Endothelial cell of umbilical vein (primary cell): ENCODE measurements around the gene CAMK2B. TPM values are rescaled to one million over a fixed set of nuclear protein-coding genes. Genes with fewer than 3 reads are reported as not detected.

Experiments
- BruUV-seq: library from RNA; stranded (reverse); fragments of 400-500 nt; replicated peaks from 2 replicates; lab custom pipeline; 2021; lab: Mats Ljungman, UMichigan
- CTCF ChIA-PET: fragments of 300-600, 350-600 bp; sonication (Branson Sonifier 250); formaldehyde crosslinking; loops from one replicate; lab custom pipeline; 2021; ENCODE audit warnings: antibody characterized with exemption, inconsistent platforms; lab: Charles Lee
- POLR2A ChIA-PET: fragments of 300-600, 350-600 bp; sonication (Branson Sonifier 250); formaldehyde crosslinking; loops from one replicate; lab custom pipeline; 2021; ENCODE audit warnings: antibody characterized with exemption, inconsistent platforms; lab: Charles Lee
- DNase-seq: peaks from one replicate; pipeline ENCODE4 v3.0.0-alpha.2; 2011; ENCODE audit warnings: low read depth, low spot score
- FAIRE-seq: peaks from 2 replicates; lab custom pipeline; 2011; peaks lifted over from hg19 to GRCh38; lab: Jason Lieb, UNC
- H2AFZ ChIP-seq: 2 replicates; pipeline ENCODE4 v1.6.0; 2012; ENCODE audit warnings: low read depth, low read length, control low read depth, inconsistent platforms
- H3K27ac ChIP-seq: 2 replicates; pipeline ENCODE4 v1.5.1; 2011; ENCODE audit warnings: low read depth, mild to moderate bottlenecking, control low read depth, low read length, moderate library complexity; ENCODE audit not compliant: insufficient read depth
- H3K27me3 ChIP-seq, 2 experiments: 2 replicates each; pipeline versions ENCODE4 v1.6.0 to v1.6.1; 2011; ENCODE audit warnings: low read length in 2 of 2, mixed read lengths in 1 of 2; ENCODE audit not compliant: control insufficient read depth in 2 of 2, insufficient read depth in 2 of 2
- H3K36me3 ChIP-seq, 2 experiments: 2 replicates in 1 of 2; 3 replicates in 1 of 2; pipeline ENCODE4 v1.5.1; 2011; ENCODE audit warnings: low read length in 2 of 2, mild to moderate bottlenecking in 1 of 2, moderate library complexity in 1 of 2; ENCODE audit not compliant: control insufficient read depth in 2 of 2, insufficient read depth in 2 of 2; ENCODE audit errors: extremely low read depth in 1 of 2
- H3K4me1 ChIP-seq: 3 replicates; pipeline ENCODE4 v1.5.1; 2011; ENCODE audit warnings: mild to moderate bottlenecking, low read length; ENCODE audit not compliant: control insufficient read depth, insufficient read depth; ENCODE audit errors: extremely low read depth
- H3K4me2 ChIP-seq: 2 replicates; pipeline ENCODE4 v1.6.1; 2011; ENCODE audit warnings: low read length, control low read depth, mixed read lengths; ENCODE audit not compliant: insufficient read depth
- H3K4me3 ChIP-seq, 3 experiments: fragments of 200-600 bp in 1 of 3; sonication (generic), shearing (Covaris generic) in 1 of 3; replicated peaks in 1 of 3; 2 replicates each; pipeline ENCODE4 v1.5.1; 2011 to 2016; ENCODE audit warnings: control low read depth in 3 of 3, low read length in 3 of 3, mild to moderate bottlenecking in 2 of 3, inconsistent platforms in 1 of 3, low read depth in 1 of 3, moderate library complexity in 1 of 3; ENCODE audit not compliant: insufficient read depth in 1 of 3
- H3K79me2 ChIP-seq: 2 replicates; pipeline ENCODE4 v1.6.0; 2012; ENCODE audit warnings: low read length, inconsistent platforms; ENCODE audit not compliant: control insufficient read depth, insufficient read depth
- H3K9ac ChIP-seq: replicated peaks from 2 replicates; pipeline ENCODE3; 2011; ENCODE audit warnings: low read length, control low read depth; ENCODE audit not compliant: insufficient read depth; ENCODE audit errors: extremely low read depth
- H3K9me1 ChIP-seq: replicated peaks from 3 replicates; pipeline ENCODE4 v1.6.0; 2011; ENCODE audit warnings: mild to moderate bottlenecking, low read length; ENCODE audit not compliant: control insufficient read depth, insufficient read depth; ENCODE audit errors: extremely low read depth
- H3K9me3 ChIP-seq: replicated peaks from 2 replicates; pipeline ENCODE4 v1.5.1; 2012; ENCODE audit warnings: low read length, inconsistent platforms; ENCODE audit not compliant: control insufficient read depth, insufficient read depth
- H4K20me1 ChIP-seq: replicated peaks from 2 replicates; pipeline ENCODE3; 2011; ENCODE audit warnings: mild to moderate bottlenecking, low read length; ENCODE audit not compliant: control insufficient read depth, insufficient read depth; ENCODE audit errors: extremely low read depth
- EZH2 ChIP-seq: IDR thresholded peaks from 2 replicates; pipeline ENCODE4 v1.6.1; 2012; ENCODE audit warnings: borderline replicate concordance, low read depth, mild to moderate bottlenecking, moderate library complexity, low read length, inconsistent platforms; ENCODE audit not compliant: severe bottlenecking
- FOS ChIP-seq: IDR thresholded peaks from 2 replicates; pipeline ENCODE4 v1.6.1; 2011; ENCODE audit warnings: mild to moderate bottlenecking, low read length, moderate library complexity, borderline replicate concordance; ENCODE audit not compliant: insufficient read depth
- GATA2 ChIP-seq: IDR thresholded peaks from 2 replicates; pipeline ENCODE4 v1.7.0; 2011; ENCODE audit warnings: low read depth, mild to moderate bottlenecking, moderate library complexity, mixed read lengths, low read length; ENCODE audit not compliant: insufficient read length, insufficient read depth
- JUN ChIP-seq: IDR thresholded peaks from 2 replicates; pipeline ENCODE4 v1.6.1; 2011; ENCODE audit warnings: borderline replicate concordance, low read depth; ENCODE audit not compliant: insufficient read length, insufficient read depth
- MYC ChIP-seq: IDR thresholded peaks from one replicate; pipeline ENCODE4 v1.6.1; 2011; ENCODE audit warnings: mild to moderate bottlenecking, low read depth, low read length
- POLR2A ChIP-seq: IDR thresholded peaks from 2 replicates; pipeline ENCODE4 v1.6.1; 2012; ENCODE audit warnings: low read depth, mild to moderate bottlenecking, control low read depth, low read length
- POLR2AphosphoS5 ChIP-seq: IDR thresholded peaks from 2 replicates; pipeline ENCODE4 v1.6.1; 2012; ENCODE audit warnings: low read depth, mild to moderate bottlenecking, control low read depth, low read length, moderate library complexity; ENCODE audit not compliant: insufficient read depth
- dilution Hi-C: fragments of 300-500 bp; cut with MboI; formaldehyde crosslinking; loops from one replicate; pipeline ENCODE4 v1.15.0; 2019; ENCODE audit warnings: low sequenced_read_pairs; ENCODE audit not compliant: extremely low pct_ligation_motif_present
- intact Hi-C: fragments of 100-400 bp; cut with micrococcal nuclease; formaldehyde crosslinking; loops from one replicate; pipeline ENCODE4 v1.10.0; 2022
- polyA plus RNA-seq, 4 experiments: library from polyadenylated mRNA; depleted of rRNA in 3 of 4; stranded (reverse) in 3 of 4; unstranded in 1 of 4; fragments of >200 nt; gene quantifications; 2 replicates each; pipeline versions ENCODE4 v1.2.1 to v1.2.3, GENCODE V29; 2011 to 2012; ENCODE audit warnings: missing spikeins in 1 of 4
- total RNA-seq: library from RNA; stranded (reverse); gene quantifications from 2 replicates; pipeline ENCODE4 v1.2.3, GENCODE V29; 2021
- TF ChIP-seq, protein P1 (sequence below), 2 donors: IDR thresholded peaks; 1 replicate in 1 of 2; 2 replicates in 1 of 2; pipeline ENCODE4 v1.5.1; 2011; ENCODE audit warnings: low read length in 2 of 2, mild to moderate bottlenecking in 2 of 2, moderate library complexity in 2 of 2, control low read depth in 1 of 2, inconsistent platforms in 1 of 2, low read depth in 1 of 2; ENCODE audit not compliant: insufficient read depth in 1 of 2; ENCODE audit errors: extremely low read depth in 1 of 2
- TF ChIP-seq, protein P2 (sequence below): IDR thresholded peaks from 2 replicates; pipeline ENCODE4 v1.6.1; 2011; ENCODE audit not compliant: insufficient read depth, insufficient read length

The CAMK2B gene
- total and polyA plus RNA-seq, 2 donors (not counting 3 experiments of a cell fraction or from before 2014, with no cell fraction given), result 0.57 to 1.6 TPM

DNA sequence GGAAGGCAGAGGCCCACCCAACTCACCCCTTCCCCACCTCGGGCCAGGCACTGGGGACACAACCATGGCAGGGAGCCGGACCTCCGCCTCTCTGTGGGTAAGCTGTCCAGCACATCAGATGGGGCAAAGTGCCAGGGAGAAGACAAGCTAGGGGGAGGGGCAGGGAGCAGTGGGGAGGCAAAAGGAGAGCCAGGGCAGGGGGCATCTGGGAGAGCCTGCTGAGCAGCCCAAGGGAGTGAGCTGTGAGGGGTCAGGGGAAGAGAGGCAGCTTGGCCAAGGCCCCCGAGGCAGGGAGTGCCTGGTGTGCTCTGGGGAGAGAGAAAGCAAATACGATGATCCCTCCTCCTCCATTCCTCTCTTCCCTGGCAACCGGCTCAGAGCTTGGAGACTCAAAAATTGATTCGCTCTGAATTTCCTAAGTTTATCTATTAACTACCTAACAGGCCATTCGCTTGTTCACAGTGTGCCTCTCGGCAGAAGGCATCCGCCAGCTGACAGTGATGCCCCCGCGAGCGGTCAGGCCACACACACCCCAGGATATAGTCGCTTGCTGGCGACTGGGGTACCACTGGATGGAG lies 4.5 kb downstream of the CAMK2B start:
- dilution Hi-C loops (no loop called here), intact Hi-C loops (no loop called here)
- no peak overlapping the region for H3K4me3 ChIP-seq
- H3K9me3 ChIP-seq, result no peaks in the 10 kb centered on the region
- H3K36me3 ChIP-seq, result no peaks in the 10 kb centered on the region
- no peak overlapping the region for H2AFZ ChIP-seq
- no peak overlapping the region for H3K27ac ChIP-seq
- no peaks in the 10 kb centered on the region for H3K79me2 ChIP-seq
- H3K9me1 ChIP-seq, result no peaks in the 10 kb centered on the region
- TF ChIP-seq POLR2A, result no peak
- TF ChIP-seq, protein P1, sequence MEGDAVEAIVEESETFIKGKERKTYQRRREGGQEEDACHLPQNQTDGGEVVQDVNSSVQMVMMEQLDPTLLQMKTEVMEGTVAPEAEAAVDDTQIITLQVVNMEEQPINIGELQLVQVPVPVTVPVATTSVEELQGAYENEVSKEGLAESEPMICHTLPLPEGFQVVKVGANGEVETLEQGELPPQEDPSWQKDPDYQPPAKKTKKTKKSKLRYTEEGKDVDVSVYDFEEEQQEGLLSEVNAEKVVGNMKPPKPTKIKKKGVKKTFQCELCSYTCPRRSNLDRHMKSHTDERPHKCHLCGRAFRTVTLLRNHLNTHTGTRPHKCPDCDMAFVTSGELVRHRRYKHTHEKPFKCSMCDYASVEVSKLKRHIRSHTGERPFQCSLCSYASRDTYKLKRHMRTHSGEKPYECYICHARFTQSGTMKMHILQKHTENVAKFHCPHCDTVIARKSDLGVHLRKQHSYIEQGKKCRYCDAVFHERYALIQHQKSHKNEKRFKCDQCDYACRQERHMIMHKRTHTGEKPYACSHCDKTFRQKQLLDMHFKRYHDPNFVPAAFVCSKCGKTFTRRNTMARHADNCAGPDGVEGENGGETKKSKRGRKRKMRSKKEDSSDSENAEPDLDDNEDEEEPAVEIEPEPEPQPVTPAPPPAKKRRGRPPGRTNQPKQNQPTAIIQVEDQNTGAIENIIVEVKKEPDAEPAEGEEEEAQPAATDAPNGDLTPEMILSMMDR (IDR thresholded peaks at IDR 0.05; ENCODE audit: extremely low read depth in 1 of 2, insufficient read depth in 1 of 2, low read depth in 1 of 2, low read length in 2 of 2), result no peak
- no peak for TF ChIP-seq JUN
- TF ChIP-seq GATA2, result no peak
- no peak for TF ChIP-seq EZH2
- TF ChIP-seq, protein P2, sequence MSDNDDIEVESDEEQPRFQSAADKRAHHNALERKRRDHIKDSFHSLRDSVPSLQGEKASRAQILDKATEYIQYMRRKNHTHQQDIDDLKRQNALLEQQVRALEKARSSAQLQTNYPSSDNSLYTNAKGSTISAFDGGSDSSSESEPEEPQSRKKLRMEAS, result no peak
- no peak for TF ChIP-seq POLR2AphosphoS5
- no peak for TF ChIP-seq FOS
- TF ChIP-seq MYC, result no peak
- BruUV-seq, result no TSS peak
- H3K4me1 ChIP-seq, result no peaks in the 10 kb centered on the region
- H3K9ac ChIP-seq, result no peak overlapping the region
- H4K20me1 ChIP-seq, result no peaks in the 10 kb centered on the region
- FAIRE-seq (no peak), DNase-seq (no peak)
- CTCF ChIA-PET, result interaction anchor here (1.0 kb wide), 1 partner anchor 86 kb away, joined by 3 read pairs; no protein-coding TSS in a partner anchor
- no peak overlapping the region for H3K4me2 ChIP-seq
- H3K27me3 ChIP-seq, result peaks cover 15 to 16% of the 10 kb centered on the region in 2 experiments
- POLR2A ChIA-PET, result no interaction called here
